ENCODE results near the gene TNFSF13B.

DNA sequence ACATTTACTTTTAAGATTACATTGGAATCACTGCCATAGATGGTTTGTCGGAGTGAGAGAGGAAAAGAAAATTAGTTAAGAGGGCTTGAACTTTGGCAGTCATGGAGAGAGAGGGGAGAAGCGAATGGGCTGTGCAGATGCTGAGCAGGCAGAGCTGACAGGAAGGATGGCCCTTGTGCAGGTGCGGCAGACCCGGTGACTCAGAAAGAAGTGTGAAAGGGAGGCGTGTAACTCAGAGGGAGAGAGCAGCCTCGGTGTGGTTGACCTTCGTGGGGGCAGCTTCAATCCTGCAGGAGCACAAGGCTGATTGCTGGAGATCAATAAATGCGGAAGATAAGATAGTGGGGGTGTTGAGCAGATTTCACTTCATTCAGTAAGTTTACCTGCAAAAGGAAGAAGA, 76.9 kb downstream of the TNFSF13B start:
- TF ChIP-seq, protein P1, sequence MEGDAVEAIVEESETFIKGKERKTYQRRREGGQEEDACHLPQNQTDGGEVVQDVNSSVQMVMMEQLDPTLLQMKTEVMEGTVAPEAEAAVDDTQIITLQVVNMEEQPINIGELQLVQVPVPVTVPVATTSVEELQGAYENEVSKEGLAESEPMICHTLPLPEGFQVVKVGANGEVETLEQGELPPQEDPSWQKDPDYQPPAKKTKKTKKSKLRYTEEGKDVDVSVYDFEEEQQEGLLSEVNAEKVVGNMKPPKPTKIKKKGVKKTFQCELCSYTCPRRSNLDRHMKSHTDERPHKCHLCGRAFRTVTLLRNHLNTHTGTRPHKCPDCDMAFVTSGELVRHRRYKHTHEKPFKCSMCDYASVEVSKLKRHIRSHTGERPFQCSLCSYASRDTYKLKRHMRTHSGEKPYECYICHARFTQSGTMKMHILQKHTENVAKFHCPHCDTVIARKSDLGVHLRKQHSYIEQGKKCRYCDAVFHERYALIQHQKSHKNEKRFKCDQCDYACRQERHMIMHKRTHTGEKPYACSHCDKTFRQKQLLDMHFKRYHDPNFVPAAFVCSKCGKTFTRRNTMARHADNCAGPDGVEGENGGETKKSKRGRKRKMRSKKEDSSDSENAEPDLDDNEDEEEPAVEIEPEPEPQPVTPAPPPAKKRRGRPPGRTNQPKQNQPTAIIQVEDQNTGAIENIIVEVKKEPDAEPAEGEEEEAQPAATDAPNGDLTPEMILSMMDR (IDR thresholded peaks at IDR 0.05; ENCODE audit: poor library complexity, severe bottlenecking): no peak
- no peak for TF ChIP-seq TAF1 (IDR thresholded peaks at IDR 0.05; ENCODE audit: low read depth)
- TF ChIP-seq POLR2AphosphoS5 (IDR thresholded peaks at IDR 0.05): no peak
- no peak for TF ChIP-seq MXI1 (conservative IDR thresholded peaks at IDR 0.05; ENCODE audit: poor library complexity, severe bottlenecking)
- no peak for TF ChIP-seq EZH2 (IDR thresholded peaks at IDR 0.05; ENCODE audit: borderline replicate concordance, insufficient read depth, low read length, poor library complexity, severe bottlenecking)
- no peak for TF ChIP-seq RAD21 (conservative IDR thresholded peaks at IDR 0.05)
- TF ChIP-seq SMC3 (conservative IDR thresholded peaks at IDR 0.05; ENCODE audit: poor library complexity): no peak
- TF ChIP-seq, protein P2, sequence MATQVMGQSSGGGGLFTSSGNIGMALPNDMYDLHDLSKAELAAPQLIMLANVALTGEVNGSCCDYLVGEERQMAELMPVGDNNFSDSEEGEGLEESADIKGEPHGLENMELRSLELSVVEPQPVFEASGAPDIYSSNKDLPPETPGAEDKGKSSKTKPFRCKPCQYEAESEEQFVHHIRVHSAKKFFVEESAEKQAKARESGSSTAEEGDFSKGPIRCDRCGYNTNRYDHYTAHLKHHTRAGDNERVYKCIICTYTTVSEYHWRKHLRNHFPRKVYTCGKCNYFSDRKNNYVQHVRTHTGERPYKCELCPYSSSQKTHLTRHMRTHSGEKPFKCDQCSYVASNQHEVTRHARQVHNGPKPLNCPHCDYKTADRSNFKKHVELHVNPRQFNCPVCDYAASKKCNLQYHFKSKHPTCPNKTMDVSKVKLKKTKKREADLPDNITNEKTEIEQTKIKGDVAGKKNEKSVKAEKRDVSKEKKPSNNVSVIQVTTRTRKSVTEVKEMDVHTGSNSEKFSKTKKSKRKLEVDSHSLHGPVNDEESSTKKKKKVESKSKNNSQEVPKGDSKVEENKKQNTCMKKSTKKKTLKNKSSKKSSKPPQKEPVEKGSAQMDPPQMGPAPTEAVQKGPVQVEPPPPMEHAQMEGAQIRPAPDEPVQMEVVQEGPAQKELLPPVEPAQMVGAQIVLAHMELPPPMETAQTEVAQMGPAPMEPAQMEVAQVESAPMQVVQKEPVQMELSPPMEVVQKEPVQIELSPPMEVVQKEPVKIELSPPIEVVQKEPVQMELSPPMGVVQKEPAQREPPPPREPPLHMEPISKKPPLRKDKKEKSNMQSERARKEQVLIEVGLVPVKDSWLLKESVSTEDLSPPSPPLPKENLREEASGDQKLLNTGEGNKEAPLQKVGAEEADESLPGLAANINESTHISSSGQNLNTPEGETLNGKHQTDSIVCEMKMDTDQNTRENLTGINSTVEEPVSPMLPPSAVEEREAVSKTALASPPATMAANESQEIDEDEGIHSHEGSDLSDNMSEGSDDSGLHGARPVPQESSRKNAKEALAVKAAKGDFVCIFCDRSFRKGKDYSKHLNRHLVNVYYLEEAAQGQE (IDR thresholded peaks at IDR 0.05; ENCODE audit: borderline replicate concordance): no peak
